ENCODE results near the gene CAB39.
A peak's percentile ranks its signal among the peaks of the same experiment; 100 is the strongest.

CAB39 gene

DNA sequence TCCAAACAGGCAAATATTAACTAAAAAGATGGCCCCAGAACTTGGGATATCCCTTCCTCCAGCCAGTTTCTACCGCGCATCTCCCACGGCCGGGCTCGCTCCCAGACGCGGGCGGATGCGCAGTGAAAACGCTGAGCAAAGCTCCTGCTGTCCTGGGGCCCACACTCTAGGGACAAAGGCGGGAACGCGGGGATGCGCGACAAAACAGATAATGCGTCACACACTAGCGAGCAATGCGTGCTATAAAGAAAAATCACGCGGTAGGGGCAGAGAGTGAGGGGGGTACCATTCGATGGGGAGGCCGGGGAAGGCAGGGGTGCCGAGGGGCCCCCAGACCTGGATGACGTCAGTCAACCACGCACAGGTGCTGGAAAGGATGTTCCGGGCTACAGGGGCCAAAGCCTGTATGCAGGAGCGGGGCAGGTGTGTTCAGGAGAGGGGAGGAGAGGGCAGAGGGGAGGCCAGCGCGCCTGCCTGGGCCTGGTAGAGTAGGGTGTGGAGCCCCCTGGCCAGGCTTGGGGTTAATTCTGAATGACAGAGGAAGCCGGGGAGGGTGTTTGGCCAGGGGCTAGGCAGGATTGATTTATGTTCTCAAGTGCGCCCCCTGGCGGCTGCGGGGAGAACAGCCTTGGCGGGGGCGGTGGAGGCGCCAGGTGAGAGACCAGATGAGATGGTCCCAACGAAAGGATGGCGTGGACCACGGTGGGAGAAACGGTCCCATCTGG, 137.2 kb downstream of the CAB39 start:
- peak; percentile 48 to 68 (median 57) for DNase-seq (ENCODE audit: low read depth in 4 of 4, low spot score in 1 of 4)

DNA sequence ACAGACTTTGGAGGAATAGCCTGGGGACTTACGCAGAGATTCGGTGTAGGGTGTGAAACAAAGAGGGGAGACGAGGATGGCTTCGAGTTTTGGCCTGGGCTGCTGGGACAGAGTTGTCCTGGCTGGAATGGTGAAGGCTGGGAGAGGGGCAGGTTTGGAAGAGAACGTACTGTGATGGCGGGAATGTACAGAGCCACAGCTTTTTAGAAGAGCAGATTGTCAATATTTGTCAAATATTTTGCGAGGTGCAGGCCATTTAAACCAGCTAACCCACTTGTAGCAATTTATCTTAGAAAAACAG, 137.7 kb downstream of the CAB39 start:
- DNase-seq (ENCODE audit: low read depth in 4 of 4, low spot score in 1 of 4), result no peak

DNA sequence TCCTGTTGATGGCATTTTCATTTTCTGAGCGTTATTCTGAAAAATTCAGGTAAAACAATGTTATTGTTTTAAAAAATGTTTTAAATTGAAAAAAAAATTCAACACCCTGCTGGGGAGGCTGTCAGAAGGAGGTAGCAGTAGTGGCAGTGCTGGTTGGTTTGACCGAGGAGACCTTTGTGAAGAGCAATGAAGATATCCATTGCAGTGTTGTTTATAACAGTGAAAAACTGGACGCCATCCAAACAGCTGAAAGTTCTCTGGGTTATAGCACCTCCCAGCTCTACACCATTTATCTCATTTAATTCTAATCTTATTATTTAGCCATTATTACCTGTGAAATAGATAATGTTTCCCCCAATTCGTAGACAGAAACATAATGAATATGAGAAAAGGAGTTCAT, 139.5 kb downstream of the CAB39 start:
- DNase-seq (ENCODE audit: low read depth in 4 of 4, low spot score in 1 of 4), result no peak

DNA sequence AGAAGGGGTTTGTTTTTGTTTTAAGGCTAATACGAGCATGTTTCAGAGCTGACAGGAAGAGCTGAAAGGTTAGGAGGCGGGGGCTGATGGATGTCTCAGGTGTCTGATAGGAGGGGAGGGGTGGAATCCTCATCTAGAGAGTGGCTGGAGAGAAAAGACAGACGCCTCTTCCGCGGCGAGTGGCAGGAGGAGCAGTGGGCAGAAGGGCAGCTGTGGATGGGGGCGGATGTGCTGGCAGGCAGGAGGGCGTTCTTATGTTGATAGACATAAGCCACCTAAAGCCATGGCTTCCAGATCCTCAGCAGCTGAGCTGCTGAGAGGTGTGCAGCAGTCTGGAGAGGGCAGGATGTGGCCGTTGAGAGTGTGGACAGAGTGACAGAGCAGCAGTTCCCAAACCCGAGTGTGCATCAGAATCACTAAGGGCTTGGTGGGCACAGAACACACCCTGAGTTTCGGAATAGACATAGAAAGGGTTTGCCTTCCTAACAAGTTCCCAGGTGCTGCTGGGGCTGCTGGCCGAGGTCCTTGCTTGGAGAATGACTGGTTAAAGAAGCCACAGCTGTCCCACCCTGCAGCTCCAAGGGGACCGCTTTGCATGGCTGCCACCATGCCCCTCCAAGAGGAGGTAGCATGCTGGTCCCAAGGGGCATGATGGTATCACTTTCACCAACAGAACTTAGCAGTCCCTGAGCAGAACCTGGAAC, 149.1 kb downstream of the CAB39 start:
- no peak for DNase-seq (ENCODE audit: low read depth in 4 of 4, low spot score in 1 of 4)

DNA sequence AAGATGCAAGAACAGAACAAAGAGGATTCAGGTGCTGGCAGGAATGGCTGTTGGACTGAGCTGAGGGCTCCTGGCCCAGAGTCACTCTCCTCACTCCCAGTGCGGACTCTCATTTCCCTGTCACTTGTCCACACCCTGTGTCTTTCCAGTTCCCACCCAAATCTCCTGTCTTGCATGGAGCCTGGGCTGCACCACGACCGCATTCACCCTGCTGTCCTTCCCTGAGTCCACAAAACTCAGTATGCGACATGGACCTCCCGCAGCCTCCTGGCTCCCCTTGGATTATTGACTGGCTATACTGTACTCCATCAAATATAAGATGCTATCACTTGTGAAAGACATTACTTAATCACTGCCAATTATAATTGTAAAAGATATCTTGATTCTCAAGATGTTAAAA, 149.7 kb downstream of the CAB39 start:
- no peak for DNase-seq (ENCODE audit: low read depth in 4 of 4, low spot score in 1 of 4)

DNA sequence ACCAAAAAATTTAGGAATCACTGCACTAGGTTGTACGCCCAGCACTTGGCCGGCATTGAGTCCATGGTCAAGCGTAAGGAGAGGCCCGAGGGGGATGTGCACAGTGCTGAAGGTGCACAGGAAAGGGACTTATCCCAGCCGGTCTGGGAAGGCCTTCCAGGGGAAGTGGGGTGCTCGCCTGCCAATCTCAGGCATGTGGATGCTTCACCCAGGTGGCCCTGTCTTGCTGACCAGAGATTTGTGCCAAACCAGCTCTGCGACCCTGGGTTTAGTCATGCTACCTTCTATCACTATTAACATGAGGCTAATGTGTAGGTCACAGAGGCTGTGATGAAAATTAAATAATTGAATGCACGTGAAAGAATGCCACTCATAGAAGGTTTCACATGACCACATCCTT, 150.4 kb downstream of the CAB39 start:
- DNase-seq (ENCODE audit: low read depth in 4 of 4, low spot score in 1 of 4), result no peak

DNA sequence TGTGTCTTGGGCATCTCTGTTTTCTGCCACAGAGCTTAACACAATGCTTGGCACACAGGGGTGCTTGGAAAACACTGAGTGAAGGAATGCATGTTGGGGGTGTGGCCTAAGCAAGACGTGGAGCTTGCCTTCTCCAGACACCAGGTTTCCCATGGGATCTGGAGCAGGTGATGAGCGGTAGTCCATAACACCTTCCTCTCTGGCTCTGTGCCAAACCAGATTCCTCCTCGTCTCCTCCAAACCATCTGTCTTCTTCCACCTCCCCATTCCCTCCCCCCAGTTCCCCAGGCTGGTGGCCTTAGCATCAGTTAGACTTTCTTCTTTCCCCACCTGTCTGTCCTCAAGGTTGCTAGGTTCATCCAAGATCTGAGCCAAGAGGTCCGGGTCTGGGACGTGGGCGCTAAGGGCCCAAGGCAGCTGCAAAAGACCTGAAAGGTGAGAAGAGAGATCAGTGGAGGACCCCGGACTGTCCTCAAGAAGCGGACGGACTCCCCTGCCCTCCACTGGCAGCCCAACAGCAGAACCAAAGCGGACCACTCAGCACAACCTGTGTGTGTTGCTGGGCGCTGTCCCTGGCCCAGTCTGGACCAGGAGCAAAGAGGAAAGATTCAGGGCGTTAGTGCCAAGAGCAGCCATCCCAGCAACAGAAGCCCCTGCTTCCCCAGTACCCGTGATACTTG, 150.9 kb downstream of the CAB39 start:
- no peak for DNase-seq (ENCODE audit: low read depth in 4 of 4, low spot score in 1 of 4)

DNA sequence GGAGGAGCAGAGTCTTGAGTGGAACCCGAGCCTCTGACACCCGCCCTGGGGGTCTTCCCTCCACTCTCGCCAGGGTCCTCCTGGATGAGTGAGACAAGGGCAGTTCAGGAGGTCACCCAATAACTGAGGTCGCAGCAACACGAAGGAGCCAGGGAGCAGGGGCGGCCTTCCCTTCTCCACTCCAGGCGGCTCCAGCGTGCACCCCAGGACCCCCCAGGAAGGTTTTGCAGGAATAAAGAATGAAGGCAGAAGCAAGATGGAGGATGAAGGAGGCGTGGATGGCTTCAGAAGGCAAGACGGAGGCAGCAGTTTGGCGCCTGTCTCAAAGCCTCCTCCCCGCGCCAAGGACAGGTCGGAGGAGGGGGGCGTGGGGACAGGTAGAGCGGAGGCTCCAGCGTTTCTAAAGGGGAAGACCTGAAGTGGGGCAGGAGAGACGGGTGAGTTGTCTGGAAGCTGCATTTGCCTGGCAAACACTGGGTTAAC, 151.5 kb downstream of the CAB39 start:
- DNase-seq (ENCODE audit: low read depth in 4 of 4, low spot score in 1 of 4), result no peak

DNA sequence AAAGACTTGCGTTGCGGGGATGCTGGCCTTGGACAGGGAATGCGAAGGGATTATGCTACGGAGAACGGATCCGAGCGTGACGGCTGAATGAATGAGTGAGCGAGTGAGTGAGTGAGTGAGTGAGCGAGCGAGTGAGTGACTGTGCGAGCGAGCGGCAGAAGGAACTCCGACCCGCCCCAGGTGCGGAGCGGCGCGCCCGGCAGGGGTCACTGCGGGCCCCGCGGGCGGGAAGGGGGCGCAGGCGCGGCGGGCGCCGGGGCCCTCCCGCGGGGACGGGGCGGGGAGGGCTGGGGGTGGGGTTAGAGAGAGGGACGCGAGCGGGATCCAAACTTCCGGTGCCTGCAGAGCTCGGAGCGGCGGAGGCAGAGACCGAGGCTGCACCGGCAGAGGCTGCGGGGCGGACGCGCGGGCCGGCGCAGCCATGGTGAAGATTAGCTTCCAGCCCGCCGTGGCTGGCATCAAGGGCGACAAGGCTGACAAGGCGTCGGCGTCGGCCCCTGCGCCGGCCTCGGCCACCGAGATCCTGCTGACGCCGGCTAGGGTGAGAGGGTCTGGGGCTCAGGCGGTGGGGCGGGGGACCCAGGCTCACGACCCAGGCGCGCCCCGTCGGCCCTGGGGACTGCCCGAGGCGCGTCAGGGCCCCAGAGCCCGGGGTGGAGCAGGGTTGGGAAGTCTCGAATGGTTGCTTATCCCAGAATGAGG, 152.1 kb downstream of the CAB39 start, which contains the start of gene ITM2C:
TSS of gene ITM2C (plus strand) at position 338 of the 702 bp plus-strand sequence. CDS start at position 422, 84 bp downstream.
- peak; percentile 38 to 69 (median 58) for DNase-seq (ENCODE audit: low read depth in 4 of 4, low spot score in 1 of 4)

DNA sequence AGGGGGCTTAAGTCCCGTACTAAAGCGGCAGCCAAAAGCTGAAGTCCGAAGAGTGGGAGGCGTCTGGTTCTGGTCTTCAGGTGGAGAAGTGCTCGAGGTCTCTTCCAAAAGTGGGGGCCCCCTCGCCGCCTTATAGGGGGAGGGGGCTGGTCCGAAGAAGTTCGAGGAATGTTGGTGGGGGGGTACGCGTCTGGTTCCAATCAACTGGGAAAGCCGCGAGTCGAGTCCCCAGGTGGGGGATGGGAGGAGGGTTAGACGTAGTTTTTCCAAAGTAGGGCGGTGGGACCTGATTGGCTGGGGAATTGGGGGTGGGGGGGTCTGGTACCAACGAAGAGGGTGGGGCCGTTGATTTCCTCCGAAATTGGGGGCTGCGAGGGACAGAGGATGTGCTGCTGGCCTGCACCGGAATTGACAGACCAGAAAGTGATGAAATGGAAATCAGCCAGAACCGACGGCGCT, 152.7 kb downstream of the CAB39 start:
- DNase-seq (ENCODE audit: low read depth in 4 of 4, low spot score in 1 of 4), result no peak

DNA sequence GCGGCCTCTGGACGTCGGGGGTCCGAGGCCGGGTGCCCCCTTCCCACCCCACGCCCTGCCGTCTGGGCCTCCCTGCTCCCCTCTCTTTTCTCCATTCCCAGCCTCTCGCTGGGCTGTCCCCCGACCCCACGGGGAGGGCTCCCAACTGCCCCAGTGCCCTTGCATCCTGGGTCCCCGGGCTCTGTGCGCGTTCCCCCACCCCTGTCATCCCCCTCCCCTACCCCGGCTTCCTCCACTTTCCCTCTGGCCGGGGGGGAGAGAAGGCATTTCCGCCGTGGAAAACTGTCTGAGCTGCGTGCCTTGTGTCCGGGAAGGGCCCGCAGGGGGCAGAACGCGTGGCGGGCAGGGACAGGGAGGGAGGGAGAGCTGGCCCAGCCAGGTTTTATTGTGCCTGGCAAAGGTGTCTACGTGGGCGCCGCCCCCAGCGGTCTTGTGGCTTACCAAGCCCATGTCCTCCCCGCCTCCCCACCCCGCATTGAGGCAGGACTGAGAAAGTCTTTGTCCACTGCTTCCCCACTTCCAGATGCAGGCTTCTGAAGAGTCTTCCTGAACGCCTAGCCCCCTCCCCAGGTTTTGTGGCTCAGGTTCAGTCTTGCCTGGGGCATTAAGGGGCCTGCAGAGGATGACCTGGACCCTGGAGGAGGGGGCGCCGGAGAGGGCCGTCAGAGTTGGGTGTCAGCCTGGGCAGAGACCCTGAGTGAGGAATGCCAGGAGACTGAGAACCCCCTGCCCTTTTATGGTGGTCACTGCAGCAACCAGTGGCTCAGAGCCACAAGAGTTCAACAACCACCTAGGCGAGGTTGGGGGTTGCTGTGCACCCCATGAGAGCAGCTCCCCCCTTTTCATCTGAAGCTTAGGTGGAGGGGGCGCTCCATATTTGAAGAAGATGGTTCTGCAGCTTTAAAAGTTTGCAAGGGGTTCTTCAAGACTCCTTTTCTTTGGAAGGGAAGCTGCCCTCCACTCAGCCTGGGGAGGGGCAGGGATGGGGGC, 153.4 kb downstream of the CAB39 start:
- DNase-seq (ENCODE audit: low read depth in 4 of 4, low spot score in 1 of 4), result no peak

DNA sequence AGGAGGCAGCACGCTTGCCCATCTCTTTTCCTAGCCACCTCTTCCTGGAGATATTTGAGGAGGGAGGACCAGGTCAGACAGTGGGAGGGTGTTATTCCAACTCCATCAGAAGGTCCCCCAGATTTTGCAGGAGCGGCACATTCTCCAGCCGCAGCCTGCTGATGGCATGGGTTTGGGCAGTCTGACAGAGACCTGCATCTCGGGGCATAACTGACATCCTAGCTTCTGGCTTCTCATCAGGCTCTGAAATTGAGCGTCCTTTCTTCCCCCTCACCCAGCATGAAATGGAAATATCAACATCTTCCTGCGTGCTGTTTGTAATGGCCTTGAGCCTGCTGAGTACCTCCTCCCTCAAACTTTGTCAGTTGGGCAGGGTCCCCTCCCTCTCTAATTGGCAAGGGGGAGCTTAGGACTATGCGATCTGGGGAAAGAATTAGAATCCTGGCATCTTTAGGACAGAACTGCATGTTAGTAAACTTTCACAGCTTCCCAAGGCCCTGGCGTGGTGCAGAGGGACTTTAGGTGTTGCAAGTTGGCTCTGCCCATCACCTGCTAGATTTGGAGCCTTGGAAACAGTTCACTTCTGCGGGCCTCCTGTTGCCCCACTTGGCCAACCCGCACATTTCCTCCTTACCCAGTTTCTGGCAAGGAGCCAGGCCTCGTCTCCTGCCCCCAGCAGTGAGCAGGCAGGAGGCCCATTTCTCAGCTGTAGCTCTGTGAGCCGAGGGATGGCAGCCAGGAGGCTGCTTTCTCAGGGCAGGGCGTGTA, 154.3 kb downstream of the CAB39 start:
- DNase-seq (ENCODE audit: low read depth in 4 of 4, low spot score in 1 of 4), result peak in 1 of 4 experiments; percentile 21

DNA sequence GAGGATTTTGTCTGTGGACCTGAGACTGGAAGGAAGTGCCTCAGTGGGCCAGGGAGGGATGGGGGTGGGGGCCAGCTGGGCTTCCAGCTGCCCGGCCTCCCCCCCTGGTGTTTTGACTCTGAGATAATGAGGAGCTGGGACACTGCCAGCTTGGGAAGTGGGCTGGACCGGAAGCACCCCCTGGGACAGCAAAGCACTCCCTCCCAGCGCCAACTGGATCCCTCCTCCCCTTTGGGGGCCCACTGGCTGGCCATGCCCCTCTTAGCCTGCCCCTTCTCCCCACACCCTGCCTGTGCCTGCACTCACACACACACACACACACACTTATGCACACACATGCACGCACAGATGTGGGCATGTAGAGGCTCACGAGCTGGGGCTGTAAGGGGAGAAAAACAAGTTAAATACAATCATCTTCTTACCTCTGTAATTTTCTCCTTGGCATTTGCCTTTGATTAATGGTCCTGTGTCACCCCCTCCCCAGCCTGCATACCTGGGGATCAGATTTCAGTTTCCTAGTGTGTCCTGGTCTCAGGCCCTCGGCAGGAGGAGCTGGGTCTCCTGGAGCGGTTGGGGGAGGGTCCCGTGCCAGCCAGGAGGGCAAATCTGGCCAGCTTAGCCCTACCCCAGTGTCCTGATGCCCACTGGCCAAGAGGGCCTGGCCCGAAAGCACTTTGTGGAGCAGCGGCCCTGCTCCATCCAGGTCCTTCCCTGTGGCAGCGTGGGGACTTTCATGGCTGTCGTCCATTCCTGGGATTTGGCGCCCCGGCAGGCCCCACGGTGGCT, 155.7 kb downstream of the CAB39 start:
- no peak for DNase-seq (ENCODE audit: low read depth in 4 of 4, low spot score in 1 of 4)

DNA sequence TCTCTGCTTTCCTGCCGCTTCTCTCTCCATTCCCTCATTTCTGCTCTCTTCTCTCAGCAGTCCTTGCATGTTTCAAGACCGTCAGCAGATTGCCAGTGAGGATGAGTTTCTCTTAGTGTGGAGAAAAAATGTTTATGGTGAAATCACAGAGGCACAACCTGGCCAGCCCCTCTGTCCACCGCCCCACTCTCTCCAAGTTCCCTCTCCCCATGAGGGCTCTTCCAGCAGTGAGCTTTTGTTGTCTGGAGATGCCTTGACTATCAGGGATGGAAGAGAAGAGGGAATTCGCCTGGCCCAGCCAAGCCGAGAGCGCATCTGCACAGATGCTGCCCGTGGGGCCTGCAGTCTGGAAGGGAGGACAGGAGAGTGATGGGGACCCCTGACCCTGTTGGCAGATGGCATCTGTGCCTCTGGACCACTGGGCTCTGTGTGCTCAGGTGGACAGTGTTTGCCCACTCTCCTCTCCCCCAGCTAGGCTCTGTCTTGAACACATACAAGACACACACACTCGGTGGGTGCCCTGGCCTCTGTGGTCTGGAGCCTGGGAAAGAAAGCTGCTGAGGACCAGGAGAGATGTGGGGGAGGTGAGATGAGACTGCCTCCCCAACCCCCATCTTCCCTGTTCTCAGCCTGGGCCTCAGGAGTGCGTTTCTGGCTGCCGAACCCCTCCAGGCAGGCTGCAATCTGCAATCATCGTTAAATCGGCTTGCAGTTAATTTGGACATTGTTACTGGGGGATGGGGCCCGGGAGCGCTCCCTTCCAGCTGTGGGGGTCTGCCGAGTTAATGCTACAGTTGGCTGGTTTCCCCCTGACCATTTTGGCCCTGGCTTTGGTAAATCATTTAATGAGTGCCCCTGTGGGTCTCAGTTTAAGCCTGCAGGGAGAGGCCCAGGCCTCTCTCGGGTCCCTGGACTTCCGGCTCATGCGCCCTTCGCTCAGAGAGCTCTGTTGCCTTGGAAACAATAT, 156.6 kb downstream of the CAB39 start:
- DNase-seq (ENCODE audit: low read depth in 4 of 4, low spot score in 1 of 4), result no peak

DNA sequence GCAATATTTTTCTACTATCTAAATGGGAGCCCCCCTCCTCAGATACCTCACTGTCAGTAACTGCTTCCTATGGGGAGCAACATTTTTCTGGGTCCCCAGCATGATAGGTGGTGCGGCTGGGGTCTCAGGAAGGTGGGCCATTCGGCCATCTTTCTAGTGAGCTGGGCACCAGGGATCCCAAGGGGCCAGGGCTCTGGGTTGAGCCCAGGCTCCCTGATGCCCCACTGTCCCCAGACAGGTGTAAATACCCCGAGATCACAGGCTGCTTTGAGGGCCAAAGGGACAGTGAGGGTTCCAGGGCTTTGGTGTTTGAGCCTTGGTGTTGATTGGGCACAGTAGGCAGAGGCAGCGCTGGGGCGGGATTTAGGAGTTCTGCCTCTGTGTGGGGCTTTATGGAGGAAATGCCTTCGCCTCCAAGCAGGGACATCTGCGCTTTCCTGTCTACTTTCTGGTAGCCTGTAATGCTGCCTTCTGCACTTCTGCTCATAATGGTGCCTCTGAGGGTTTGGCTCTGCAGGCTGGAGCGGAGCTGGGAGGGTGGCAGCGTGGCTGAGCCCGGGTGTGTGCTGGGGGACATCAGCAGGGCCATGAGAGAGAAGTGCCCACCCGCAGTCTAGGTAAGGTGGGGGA, 157.4 kb downstream of the CAB39 start:
- no peak for DNase-seq (ENCODE audit: low read depth in 4 of 4, low spot score in 1 of 4)
